Neural progenitor cell (in vitro differentiated cells): ENCODE data around the gene GSTM3. TPM values are rescaled to one million over a fixed set of nuclear protein-coding genes. Genes with fewer than 3 reads are reported as not detected.
"Not testable (repeated sequence)": the region's sequence is repeated elsewhere in the genome, so short reads cannot be mapped to it uniquely, and the experiment has no call there.

Experiments used
- DNase-seq: peaks from one replicate; pipeline ENCODE4 v3.0.0-alpha.2; 2016; ENCODE audit warnings: low spot score
- H2AFZ ChIP-seq: fragments of 200-600 bp; sonication (generic); replicated peaks from 2 replicates; pipeline ENCODE4 v1.6.1; 2016; ENCODE audit warnings: antibody characterized with exemption
- H3F3A ChIP-seq: fragments of 200-600 bp; sonication (generic); 2 replicates; pipeline ENCODE4 v1.6.1; 2016; ENCODE audit warnings: antibody characterized with exemption, low read depth
- H3K27ac ChIP-seq: fragments of 200-600 bp; sonication (generic); 2 replicates; pipeline ENCODE4 v1.5.1; 2016; ENCODE audit warnings: mild to moderate bottlenecking
- H3K27me3 ChIP-seq: fragments of 200-600 bp; sonication (generic); 2 replicates; pipeline ENCODE4 v1.6.1; 2016; ENCODE audit warnings: mild to moderate bottlenecking, moderate library complexity
- H3K36me3 ChIP-seq: fragments of 200-600 bp; sonication (generic); 2 replicates; pipeline ENCODE4 v1.5.1; 2016
- H3K4me1 ChIP-seq: fragments of 200-600 bp; sonication (generic); 2 replicates; pipeline ENCODE4 v1.6.1; 2016; ENCODE audit warnings: mixed run types
- H3K4me2 ChIP-seq: fragments of 200-600 bp; sonication (generic); 2 replicates; pipeline ENCODE4 v1.6.1; 2016
- H3K4me3 ChIP-seq: fragments of 200-600 bp; sonication (generic); 2 replicates; pipeline ENCODE4 v1.5.1; 2016
- H3K79me2 ChIP-seq: fragments of 200-600 bp; sonication (generic); 2 replicates; pipeline ENCODE4 v1.6.1; 2016; ENCODE audit warnings: low read depth
- H3K9ac ChIP-seq: fragments of 200-600 bp; sonication (generic); 2 replicates; pipeline ENCODE4 v1.6.1; 2016
- H3K9me3 ChIP-seq: fragments of 200-600 bp; sonication (generic); 2 replicates; pipeline ENCODE4 v1.5.1; 2016; ENCODE audit warnings: low read depth
- H4K20me1 ChIP-seq: fragments of 200-600 bp; sonication (generic); 2 replicates; pipeline ENCODE4 v1.6.1; 2016; ENCODE audit warnings: low read depth
- H3K27ac Mint-ChIP-seq: 3 replicates; pipeline ENCODE4 v1.8.0; 2021; ENCODE audit warnings: mixed read lengths
- H3K27me3 Mint-ChIP-seq: 2 replicates; pipeline ENCODE4 v1.8.0; 2022; ENCODE audit warnings: low read depth, mild to moderate bottlenecking, inconsistent platforms, moderate library complexity, mixed read lengths; ENCODE audit not compliant: insufficient read depth
- H3K36me3 Mint-ChIP-seq: 3 replicates; pipeline ENCODE4 v1.8.0; 2021; ENCODE audit warnings: mixed read lengths
- H3K4me1 Mint-ChIP-seq: 3 replicates; pipeline ENCODE4 v1.8.0; 2021; ENCODE audit warnings: mixed read lengths
- H3K4me3 Mint-ChIP-seq: 3 replicates; pipeline ENCODE4 v1.8.0; 2021; ENCODE audit warnings: mild to moderate bottlenecking, moderate library complexity, mixed read lengths
- H3K9me3 Mint-ChIP-seq: 3 replicates; pipeline ENCODE4 v1.8.0; 2020; ENCODE audit warnings: mixed read lengths
- CTCF ChIP-seq: fragments of 200-600 bp; sonication (generic); IDR thresholded peaks from 2 replicates; pipeline ENCODE4 v1.5.1; 2017; ENCODE audit warnings: antibody characterized with exemption, mild to moderate bottlenecking
- EZH2 ChIP-seq: fragments of 200-600 bp; sonication (generic); IDR thresholded peaks from 2 replicates; pipeline ENCODE4 v1.6.1; 2017; ENCODE audit warnings: antibody characterized with exemption, mild to moderate bottlenecking, moderate library complexity
- EZH2phosphoT487 ChIP-seq: fragments of 200-600 bp; sonication (generic); IDR thresholded peaks from 2 replicates; pipeline ENCODE4 v1.6.1; 2017; ENCODE audit warnings: antibody characterized with exemption
- total RNA-seq: library from RNA; depleted of rRNA; stranded (reverse); fragments of >200 nt; gene quantifications from 2 replicates; pipeline ENCODE4 v1.2.3, GENCODE V29; 2015; ENCODE audit warnings: low replicate concordance

GSTM3 gene
- total RNA-seq, 1 donor from 2014 or later: 12.9 TPM

DNA sequence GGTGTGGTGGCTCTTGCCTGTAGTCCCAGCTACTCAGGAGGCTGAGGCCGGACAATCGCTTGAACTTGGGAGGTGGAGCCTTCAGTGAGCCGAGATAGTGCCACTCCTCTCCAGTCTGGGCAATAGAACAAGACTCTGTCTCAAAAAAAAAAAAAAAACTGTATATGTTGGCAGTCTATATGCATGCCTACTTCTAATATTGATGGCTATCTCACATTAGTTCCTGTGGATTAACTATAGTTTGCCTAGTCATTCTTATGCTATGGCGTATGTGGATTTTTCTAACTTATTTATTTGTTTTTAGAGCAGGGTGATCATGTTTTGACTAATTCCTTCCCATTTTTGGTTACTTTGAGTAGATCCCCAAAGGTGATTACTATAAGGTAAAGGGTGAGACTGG lies 43.8 kb downstream of the GSTM3 start:
- Histone ChIP-seq H2AFZ (no peak overlapping the region), H3K4me1 (no peaks in the 10 kb centered on the region), H3K4me2 (no peak overlapping the region), H3K79me2 (no peaks in the 10 kb centered on the region), H4K20me1 (no peaks in the 10 kb centered on the region), H3K27ac (no peak overlapping the region), H3K27me3 (no peaks in the 10 kb centered on the region), H3F3A (no peaks in the 10 kb centered on the region), H3K4me3 (no peak overlapping the region), H3K36me3 (no peaks in the 10 kb centered on the region), H3K9me3 (no peaks in the 10 kb centered on the region), H3K9ac (no peak overlapping the region)
- no peaks in the 10 kb centered on the region for H3K27me3 Mint-ChIP-seq
- no peak overlapping the region for H3K27ac Mint-ChIP-seq
- H3K9me3 Mint-ChIP-seq: no peaks in the 10 kb centered on the region
- no peak overlapping the region for H3K4me3 Mint-ChIP-seq
- H3K4me1 Mint-ChIP-seq: no peaks in the 10 kb centered on the region
- TF ChIP-seq EZH2phosphoT487 (no peak), CTCF (no peak), EZH2 (no peak)
- H3K36me3 Mint-ChIP-seq: no peaks in the 10 kb centered on the region
- DNase-seq: no peak

DNA sequence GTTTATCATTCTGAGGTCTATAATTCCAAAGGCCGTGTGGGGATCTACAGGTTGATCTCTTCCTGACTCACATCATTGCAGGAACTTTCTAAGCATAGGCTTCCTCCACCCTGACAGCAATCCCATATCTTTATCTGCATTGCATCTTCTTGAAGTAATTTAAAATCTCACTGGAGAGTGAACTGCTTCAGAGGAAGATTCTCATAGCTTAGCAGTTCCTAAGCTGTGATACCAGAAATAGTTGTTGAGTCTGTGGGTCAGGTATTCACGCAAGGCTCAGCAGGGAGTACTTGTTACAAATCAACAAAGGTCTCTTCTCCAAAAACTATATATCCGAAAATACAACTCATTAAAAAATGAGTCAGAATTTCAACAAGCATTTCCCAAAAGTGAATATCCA lies 45.7 kb downstream of the GSTM3 start:
- H3K4me3 ChIP-seq, H3F3A ChIP-seq, H3K27ac ChIP-seq, H3K36me3 Mint-ChIP-seq, H3K27me3 ChIP-seq, H2AFZ ChIP-seq, H3K9ac ChIP-seq, H3K27ac Mint-ChIP-seq, H4K20me1 ChIP-seq, H3K9me3 ChIP-seq, H3K36me3 ChIP-seq, H3K4me2 ChIP-seq, H3K4me3 Mint-ChIP-seq, H3K4me1 ChIP-seq, H3K4me1 Mint-ChIP-seq, H3K27me3 Mint-ChIP-seq, H3K9me3 Mint-ChIP-seq, H3K79me2 ChIP-seq, DNase-seq: not testable (repeated sequence)

DNA sequence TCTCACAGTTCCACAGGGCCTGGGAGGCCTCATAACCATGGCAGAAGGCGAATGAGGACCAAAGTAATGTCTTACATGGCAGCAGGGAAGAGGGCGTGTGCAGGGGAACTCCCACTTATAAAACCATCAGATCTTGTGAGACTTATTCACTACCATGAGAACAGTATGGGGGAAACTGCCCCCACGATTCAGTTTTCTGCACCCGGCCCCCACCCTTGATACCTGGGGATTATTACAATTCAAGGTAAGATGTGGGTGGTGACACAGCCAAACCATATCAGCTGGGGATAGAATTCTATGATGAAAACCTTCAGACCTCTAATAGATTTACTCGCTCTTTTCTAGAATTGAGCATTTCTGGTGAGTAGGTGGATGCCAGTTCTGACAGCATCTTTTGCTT lies 46.4 kb downstream of the GSTM3 start:
- not testable (repeated sequence) for H4K20me1 ChIP-seq, H3F3A ChIP-seq, DNase-seq, H2AFZ ChIP-seq, H3K27ac ChIP-seq, H3K9me3 Mint-ChIP-seq, H3K36me3 Mint-ChIP-seq, H3K79me2 ChIP-seq, H3K9ac ChIP-seq, H3K9me3 ChIP-seq, H3K4me1 ChIP-seq, H3K4me3 Mint-ChIP-seq, H3K27me3 Mint-ChIP-seq, H3K4me3 ChIP-seq, H3K27ac Mint-ChIP-seq, H3K36me3 ChIP-seq, H3K4me1 Mint-ChIP-seq, H3K27me3 ChIP-seq, H3K4me2 ChIP-seq

GRCh38 chr1:109691759-109692158 lies 49.1 kb downstream of the GSTM3 start:
- Histone ChIP-seq H3K27me3 (no peaks in the 10 kb centered on the region), H3K79me2 (no peaks in the 10 kb centered on the region), H3K36me3 (no peaks in the 10 kb centered on the region), H3K4me2 (no peak overlapping the region), H4K20me1 (no peaks in the 10 kb centered on the region), H3K9ac (no peak overlapping the region), H3K4me3 (no peak overlapping the region), H2AFZ (no peak overlapping the region), H3F3A (no peaks in the 10 kb centered on the region), H3K4me1 (no peaks in the 10 kb centered on the region), H3K27ac (no peak overlapping the region), H3K9me3 (no peaks in the 10 kb centered on the region)
- Mint-ChIP-seq H3K27ac (no peak overlapping the region), H3K36me3 (no peaks in the 10 kb centered on the region), H3K9me3 (no peaks in the 10 kb centered on the region), H3K4me3 (no peak overlapping the region), H3K27me3 (peaks cover 4% of the 10 kb centered on the region), H3K4me1 (no peaks in the 10 kb centered on the region)
- DNase-seq: no peak
- TF ChIP-seq EZH2phosphoT487 (no peak), EZH2 (no peak), CTCF (no peak)
